ENCODE data around the gene OR2V1. TPM values are rescaled to one million over a fixed set of nuclear protein-coding genes. Genes with fewer than 3 reads are reported as not detected.
"Not testable (repeated sequence)": the region's sequence is repeated elsewhere in the genome, so short reads cannot be mapped to it uniquely, and the experiment has no call there.

OR2V1 gene
- total RNA-seq, 4 donors from 2014 or later, result not detected

GRCh38 chr5:181105391-181106025, 25.5 kb downstream of the OR2V1 start:
- TF ChIP-seq POLR2A (IDR thresholded peaks at IDR 0.05) (no peak), CTCF (IDR thresholded peaks at IDR 0.05) (no peak)
- Histone ChIP-seq H3K4me1 (no peaks in the 10 kb centered on the region), H3K4me3 (no peak overlapping the region), H3K9me3 (no peaks in the 10 kb centered on the region), H3K27me3 (no peaks in the 10 kb centered on the region), H3K36me3 (no peaks in the 10 kb centered on the region), H3K27ac (no peak overlapping the region)
- peak in 1 of 3 donors; percentile 43 for DNase-seq

GRCh38 chr5:181104606-181105390, 26.2 kb downstream of the OR2V1 start:
- H3K4me1 ChIP-seq, H3K4me3 ChIP-seq, H3K27ac ChIP-seq, H3K36me3 ChIP-seq, H3K27me3 ChIP-seq, H3K9me3 ChIP-seq: not testable (repeated sequence)
- peak in 1 of 3 donors; percentile 21 for DNase-seq

GRCh38 chr5:181104259-181104568, 26.8 kb downstream of the OR2V1 start:
- DNase-seq, result peak in 1 of 3 donors; percentile 33
- not testable (repeated sequence) for H3K4me3 ChIP-seq, H3K27me3 ChIP-seq, H3K36me3 ChIP-seq, H3K27ac ChIP-seq, H3K4me1 ChIP-seq, H3K9me3 ChIP-seq

- not testable (repeated sequence) for H3K4me1 ChIP-seq, H3K4me3 ChIP-seq, H3K36me3 ChIP-seq, DNase-seq, H3K27ac ChIP-seq, H3K27me3 ChIP-seq, H3K9me3 ChIP-seq
Measured at GRCh38 chr5:181101930-181102674, 28.9 kb downstream of the OR2V1 start.

GRCh38 chr5:181101030-181101641, 29.8 kb downstream of the OR2V1 start:
- H3K4me1 ChIP-seq, H3K36me3 ChIP-seq, H3K4me3 ChIP-seq, H3K27me3 ChIP-seq, H3K27ac ChIP-seq, H3K9me3 ChIP-seq: not testable (repeated sequence)
- DNase-seq, result peak in 1 of 3 donors; percentile 34

- no peak overlapping the region for H3K4me3 ChIP-seq
- no peaks in the 10 kb centered on the region for H3K9me3 ChIP-seq
- peak in 1 of 3 donors; percentile 30 for DNase-seq
- no peaks in the 10 kb centered on the region for H3K27me3 ChIP-seq
- H3K4me1 ChIP-seq, result no peaks in the 10 kb centered on the region
- no peak for TF ChIP-seq CTCF (IDR thresholded peaks at IDR 0.05)
- no peak for TF ChIP-seq POLR2A (IDR thresholded peaks at IDR 0.05)
- H3K27ac ChIP-seq, result no peak overlapping the region
- no peaks in the 10 kb centered on the region for H3K36me3 ChIP-seq
Measured at GRCh38 chr5:181100121-181100875, 30.7 kb downstream of the OR2V1 start.

GRCh38 chr5:181099602-181100086, 31.3 kb downstream of the OR2V1 start:
- no peaks in the 10 kb centered on the region for H3K36me3 ChIP-seq
- H3K4me3 ChIP-seq, result no peak overlapping the region
- H3K9me3 ChIP-seq, result no peaks in the 10 kb centered on the region
- H3K4me1 ChIP-seq, result no peaks in the 10 kb centered on the region
- DNase-seq, result peak in 1 of 3 donors; percentile 28
- H3K27me3 ChIP-seq, result no peaks in the 10 kb centered on the region
- no peak overlapping the region for H3K27ac ChIP-seq
- no peak for TF ChIP-seq CTCF (IDR thresholded peaks at IDR 0.05)
- no peak for TF ChIP-seq POLR2A (IDR thresholded peaks at IDR 0.05)

All from Peyer's patch (tissue), 4 donors.